BJ (cell line): ENCODE results near the gene CECR2. TPM values are rescaled to one million over a fixed set of nuclear protein-coding genes. Genes with fewer than 3 reads are reported as not detected.

ENCODE experiments used
- CTCF ChIA-PET: fragments of 350-600 bp; formaldehyde crosslinking; extraction: SDS; loops from one replicate; lab custom pipeline; 2021; ENCODE audit warnings: antibody characterized with exemption, inconsistent platforms; lab: Yijun Ruan, JAX
- POLR2A ChIA-PET: fragments of 300-600 bp; sonication (Branson Sonifier 250); formaldehyde crosslinking; extraction: SDS; loops from one replicate; lab custom pipeline; 2021; ENCODE audit warnings: antibody characterized with exemption; lab: Charles Lee
- DNase-seq: peaks from one replicate; pipeline ENCODE4 v3.0.0-alpha.2; 2011; ENCODE audit warnings: low read depth
- H3K27me3 ChIP-seq: 2 replicates; pipeline ENCODE4 v1.6.0; 2011; ENCODE audit warnings: low read length; ENCODE audit not compliant: control insufficient read depth, insufficient read depth
- H3K36me3 ChIP-seq: 2 replicates; pipeline ENCODE4 v1.5.1; 2011; ENCODE audit warnings: low read length; ENCODE audit not compliant: control insufficient read depth, insufficient read depth
- H3K4me3 ChIP-seq: 2 replicates; pipeline ENCODE4 v1.5.1; 2011; ENCODE audit warnings: low read depth, mild to moderate bottlenecking, control low read depth, low read length
- polyA plus RNA-seq: library from polyadenylated mRNA; depleted of rRNA; stranded (reverse); fragments of >200 nt; gene quantifications from 2 replicates; pipeline ENCODE4 v1.2.3, GENCODE V29; 2011
- TF ChIP-seq, protein P1 (sequence below): IDR thresholded peaks from 2 replicates; pipeline ENCODE4 v1.5.1; 2011; ENCODE audit warnings: low read depth, mild to moderate bottlenecking, control low read depth, inconsistent platforms, low read length, moderate library complexity; ENCODE audit not compliant: insufficient read depth

CECR2 gene
- polyA plus RNA-seq, 1 experiment = not detected

DNA sequence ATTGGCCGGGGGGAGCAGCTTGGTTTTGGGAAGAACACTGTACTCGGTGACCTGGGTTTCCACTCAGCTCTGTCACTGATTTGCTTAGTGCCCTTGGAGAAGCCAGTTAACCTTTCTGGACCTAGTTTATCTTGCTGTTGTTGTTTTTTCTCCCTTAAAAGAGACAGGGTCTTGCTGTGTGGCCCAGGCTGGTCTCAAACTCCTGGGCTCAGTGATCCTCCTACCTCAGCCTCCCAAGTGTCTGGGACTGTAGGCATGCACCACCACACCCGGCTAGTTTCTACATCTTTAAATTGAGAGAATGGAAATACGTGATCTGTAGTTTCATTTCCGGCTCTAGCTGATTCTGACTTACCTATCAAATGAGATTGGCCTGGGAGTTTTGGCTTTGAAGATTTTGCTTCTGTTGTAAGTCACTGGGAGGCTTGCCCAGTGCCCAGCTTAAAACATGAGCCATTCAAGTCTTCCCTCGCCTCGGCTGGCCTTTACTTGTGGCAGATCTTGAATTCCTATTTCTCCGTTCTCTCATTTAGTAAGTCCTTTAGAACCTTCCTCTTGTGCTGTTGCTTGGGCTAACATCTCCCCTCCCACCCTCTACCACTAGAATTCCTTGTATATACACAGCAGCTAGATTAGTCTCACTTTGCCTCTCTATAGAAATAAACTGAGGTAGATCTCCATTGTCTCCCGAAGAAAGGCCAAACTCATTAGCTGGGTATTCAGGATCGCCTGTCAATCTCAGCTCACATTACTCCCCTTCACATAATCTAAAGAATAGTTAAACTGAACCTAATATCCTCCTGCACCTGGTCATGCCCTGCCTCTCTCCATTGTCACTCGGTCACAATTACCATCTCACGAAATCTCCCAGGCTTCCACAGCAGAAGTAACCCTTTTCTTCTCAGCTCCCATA lies 106.3 kb downstream of the CECR2 start:
- POLR2A ChIA-PET = no interaction called here
- CTCF ChIA-PET = interaction anchor here (1.3 kb wide), 1 partner anchor 303 kb away, joined by 3 read pairs; no protein-coding TSS in a partner anchor
- DNase-seq = no peak
- no peak overlapping the region for H3K4me3 ChIP-seq
- no peaks in the 10 kb centered on the region for H3K27me3 ChIP-seq
- no peaks in the 10 kb centered on the region for H3K36me3 ChIP-seq
- TF ChIP-seq, protein P1, sequence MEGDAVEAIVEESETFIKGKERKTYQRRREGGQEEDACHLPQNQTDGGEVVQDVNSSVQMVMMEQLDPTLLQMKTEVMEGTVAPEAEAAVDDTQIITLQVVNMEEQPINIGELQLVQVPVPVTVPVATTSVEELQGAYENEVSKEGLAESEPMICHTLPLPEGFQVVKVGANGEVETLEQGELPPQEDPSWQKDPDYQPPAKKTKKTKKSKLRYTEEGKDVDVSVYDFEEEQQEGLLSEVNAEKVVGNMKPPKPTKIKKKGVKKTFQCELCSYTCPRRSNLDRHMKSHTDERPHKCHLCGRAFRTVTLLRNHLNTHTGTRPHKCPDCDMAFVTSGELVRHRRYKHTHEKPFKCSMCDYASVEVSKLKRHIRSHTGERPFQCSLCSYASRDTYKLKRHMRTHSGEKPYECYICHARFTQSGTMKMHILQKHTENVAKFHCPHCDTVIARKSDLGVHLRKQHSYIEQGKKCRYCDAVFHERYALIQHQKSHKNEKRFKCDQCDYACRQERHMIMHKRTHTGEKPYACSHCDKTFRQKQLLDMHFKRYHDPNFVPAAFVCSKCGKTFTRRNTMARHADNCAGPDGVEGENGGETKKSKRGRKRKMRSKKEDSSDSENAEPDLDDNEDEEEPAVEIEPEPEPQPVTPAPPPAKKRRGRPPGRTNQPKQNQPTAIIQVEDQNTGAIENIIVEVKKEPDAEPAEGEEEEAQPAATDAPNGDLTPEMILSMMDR = no peak

DNA sequence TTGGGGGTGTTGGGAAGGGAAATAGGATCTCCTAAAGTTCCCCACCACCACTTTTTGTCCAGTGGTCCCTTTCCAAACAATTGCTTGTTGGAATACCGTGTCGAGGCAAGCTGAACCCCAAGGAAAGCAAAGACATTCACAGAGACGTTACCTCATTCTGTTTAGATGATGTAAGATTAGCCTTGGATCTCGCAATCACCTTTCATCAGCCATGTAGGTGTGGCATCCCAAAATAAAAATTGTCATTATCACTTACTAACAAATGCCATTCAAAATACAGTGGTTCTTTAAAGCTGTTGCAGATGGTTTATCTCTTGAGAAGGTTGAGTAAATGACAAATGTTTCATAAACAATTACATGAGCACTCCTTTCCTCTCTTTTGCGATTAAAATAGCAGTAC lies 107.6 kb downstream of the CECR2 start:
- H3K27me3 ChIP-seq = no peaks in the 10 kb centered on the region
- DNase-seq = no peak
- H3K4me3 ChIP-seq = no peak overlapping the region
- ChIA-PET POLR2A (no interaction called here), CTCF (interaction anchor here (1.5 to 1.8 kb wide), 2 partner anchors 25 to 305 kb away, joined by 3 to 7 read pairs; no protein-coding TSS in a partner anchor)
- TF ChIP-seq, protein P1 = no peak
- no peaks in the 10 kb centered on the region for H3K36me3 ChIP-seq

DNA sequence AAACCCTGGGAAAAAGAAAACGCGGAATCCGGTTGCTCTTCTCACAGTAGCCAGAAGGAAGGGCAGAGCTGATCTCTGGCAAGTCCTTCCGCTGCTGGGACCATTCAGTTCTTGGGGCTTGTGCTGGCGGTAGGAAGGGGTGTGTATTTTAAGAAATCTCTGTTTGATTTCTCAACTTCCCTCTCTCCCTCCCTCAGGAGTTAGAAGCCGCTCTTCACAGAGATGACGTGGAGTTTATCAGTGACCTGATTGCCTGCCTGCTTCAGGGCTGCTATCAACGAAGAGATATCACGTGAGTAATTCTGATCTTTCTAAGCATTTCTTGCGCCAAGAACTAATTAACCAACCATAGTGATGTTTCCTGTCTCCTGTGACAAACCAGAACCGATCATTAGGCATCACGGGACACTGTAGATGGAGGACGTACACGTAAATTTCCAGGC lies 108.2 kb downstream of the CECR2 start:
- Histone ChIP-seq H3K4me3 (no peak overlapping the region), H3K27me3 (no peaks in the 10 kb centered on the region), H3K36me3 (no peaks in the 10 kb centered on the region)
- TF ChIP-seq, protein P1 = no peak
- ChIA-PET CTCF (interaction anchor here (1.5 to 1.8 kb wide), 2 partner anchors 25 to 306 kb away, joined by 3 to 7 read pairs; no protein-coding TSS in a partner anchor), POLR2A (no interaction called here)
- no peak for DNase-seq

DNA sequence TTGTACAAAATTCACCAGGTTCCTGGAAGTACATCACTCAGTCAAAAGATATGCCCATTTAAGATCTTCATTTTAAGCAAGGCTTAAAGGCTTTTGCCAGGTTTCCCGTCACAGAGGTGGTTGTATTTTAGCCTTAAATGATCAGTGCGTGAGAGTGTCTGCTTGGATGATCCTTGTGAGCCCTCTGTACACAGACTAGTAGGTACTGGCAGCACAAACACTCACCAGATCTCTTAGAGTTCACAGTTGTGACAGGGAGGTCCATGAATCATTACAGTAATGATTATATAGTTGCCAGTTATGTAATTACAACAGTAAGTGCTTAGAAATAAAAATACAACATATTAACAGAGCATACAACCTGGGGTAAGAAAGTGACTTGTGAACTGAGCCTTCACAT lies 109.9 kb downstream of the CECR2 start:
- no peak for DNase-seq
- ChIA-PET CTCF (no interaction called here), POLR2A (no interaction called here)
- TF ChIP-seq, protein P1 = no peak
- Histone ChIP-seq H3K4me3 (no peak overlapping the region), H3K27me3 (no peaks in the 10 kb centered on the region), H3K36me3 (no peaks in the 10 kb centered on the region)

DNA sequence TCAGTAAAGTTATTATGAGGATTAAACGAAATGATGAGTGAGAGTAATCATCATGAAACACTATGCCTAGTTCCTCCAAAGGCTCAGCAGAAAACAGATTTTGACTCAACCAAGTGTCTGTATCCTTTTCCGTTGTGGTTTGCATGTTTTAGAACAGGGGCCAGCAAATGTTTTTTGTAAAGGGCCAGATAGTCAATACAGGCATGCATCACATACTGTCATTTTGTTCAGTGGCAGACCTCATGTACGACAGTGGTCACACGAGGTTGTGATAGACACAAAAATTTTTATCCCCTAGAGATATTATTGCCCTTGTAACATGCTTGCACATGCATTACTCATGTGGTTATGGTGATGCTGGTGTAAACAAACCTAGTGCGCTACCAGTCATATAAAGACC lies 112.2 kb downstream of the CECR2 start:
- TF ChIP-seq, protein P1 = no peak
- Histone ChIP-seq H3K4me3 (no peak overlapping the region), H3K36me3 (no peaks in the 10 kb centered on the region), H3K27me3 (no peaks in the 10 kb centered on the region)
- no peak for DNase-seq
- CTCF ChIA-PET = no interaction called here
- POLR2A ChIA-PET = no interaction called here
